LNCaP clone FGC (cell line): ENCODE data around the gene IGF2R.
"Not testable (repeated sequence)": the region's sequence is repeated elsewhere in the genome, so short reads cannot be mapped to it uniquely, and the experiment has no call there.

Source experiments
- DNase-seq: peaks from one replicate; pipeline ENCODE4 v3.0.0-alpha.2; 2011; ENCODE audit warnings: low read depth
- H3K4me3 ChIP-seq: 2 replicates; pipeline ENCODE4 v1.5.1; 2011; ENCODE audit warnings: mild to moderate bottlenecking, low read depth, low read length, control low read depth
- CTCF ChIP-seq: IDR thresholded peaks from 2 replicates; pipeline ENCODE4 v1.5.1; 2012; ENCODE audit warnings: mild to moderate bottlenecking; ENCODE audit not compliant: control insufficient read depth, insufficient read depth; ENCODE audit errors: extremely low read depth

The IGF2R gene

GRCh38 chr6:160132297-160132637 lies 163.4 kb downstream of the IGF2R start:
- no peak overlapping the region for H3K4me3 ChIP-seq
- no peak for TF ChIP-seq CTCF
- no peak for DNase-seq

DNA sequence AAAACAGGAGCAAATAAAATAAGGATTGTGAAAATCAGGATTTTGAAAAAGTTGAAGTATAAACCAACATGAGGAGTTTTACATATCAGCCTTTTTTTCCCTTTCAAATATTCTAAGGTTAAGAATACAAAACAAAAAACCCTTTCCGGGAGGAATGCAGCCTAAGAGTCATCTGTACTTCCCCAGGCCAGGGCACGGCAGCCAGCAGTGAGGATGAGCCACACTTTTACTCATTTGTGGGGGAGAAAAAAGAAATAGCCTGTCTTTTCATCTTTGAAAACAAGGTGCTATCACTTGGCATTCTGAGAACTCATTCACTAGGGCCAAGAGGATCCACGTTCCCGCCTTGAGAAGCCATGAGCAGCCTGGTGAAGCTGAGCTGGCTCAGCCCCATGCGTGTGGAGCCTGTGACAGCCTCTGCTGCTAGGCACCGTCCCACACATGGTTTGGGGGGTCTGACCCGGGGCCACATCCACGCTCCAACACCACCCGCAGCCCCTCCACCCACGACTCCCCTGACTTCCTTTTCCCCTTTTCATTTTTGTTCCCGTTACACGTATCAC lies 164.0 kb downstream of the IGF2R start:
- H3K4me3 ChIP-seq = no peak overlapping the region
- TF ChIP-seq CTCF = no peak
- DNase-seq = no peak

DNA sequence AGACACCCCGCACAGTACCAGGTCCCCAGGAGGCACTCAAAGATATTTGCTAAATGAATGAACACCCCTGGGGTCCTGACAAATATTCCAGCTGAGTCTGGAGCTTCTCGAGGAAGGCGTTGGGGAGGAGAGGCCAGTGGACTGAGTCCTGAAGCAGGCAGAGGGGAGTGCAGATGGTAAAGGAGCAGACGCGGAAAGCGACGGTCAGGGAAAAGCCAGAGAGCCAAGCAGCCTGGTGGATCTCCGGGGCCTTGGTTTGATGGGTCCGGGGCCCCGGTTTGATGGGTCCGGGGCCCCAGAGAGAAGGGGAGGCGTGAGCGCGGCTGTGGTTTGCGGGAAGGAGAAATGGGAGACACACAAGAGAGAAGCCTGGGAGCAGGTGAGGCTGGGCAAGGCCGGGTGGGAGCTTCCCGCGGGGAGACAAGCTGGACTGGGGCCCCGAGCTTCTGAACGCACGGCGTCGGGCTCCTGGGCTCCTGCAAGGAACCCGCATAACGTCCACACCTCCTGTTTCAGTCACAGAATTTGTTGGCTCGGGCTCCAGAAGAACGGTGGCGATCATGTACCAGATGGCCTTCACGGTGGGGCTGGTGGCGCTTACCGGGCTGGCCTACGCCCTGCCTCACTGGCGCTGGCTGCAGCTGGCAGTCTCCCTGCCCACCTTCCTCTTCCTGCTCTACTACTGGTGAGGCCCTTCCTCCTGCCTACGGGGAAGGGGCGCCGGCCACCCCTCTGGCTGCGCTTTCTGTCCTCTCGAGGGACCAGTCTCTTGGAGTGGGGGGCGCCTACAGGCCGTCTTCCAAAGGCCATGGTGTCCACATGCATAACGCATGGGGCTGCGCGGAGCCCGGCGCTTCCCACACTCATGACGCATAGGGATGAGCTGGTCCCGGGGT lies 164.8 kb downstream of the IGF2R start:
- no peak for TF ChIP-seq CTCF
- DNase-seq = no peak
- no peak overlapping the region for H3K4me3 ChIP-seq

DNA sequence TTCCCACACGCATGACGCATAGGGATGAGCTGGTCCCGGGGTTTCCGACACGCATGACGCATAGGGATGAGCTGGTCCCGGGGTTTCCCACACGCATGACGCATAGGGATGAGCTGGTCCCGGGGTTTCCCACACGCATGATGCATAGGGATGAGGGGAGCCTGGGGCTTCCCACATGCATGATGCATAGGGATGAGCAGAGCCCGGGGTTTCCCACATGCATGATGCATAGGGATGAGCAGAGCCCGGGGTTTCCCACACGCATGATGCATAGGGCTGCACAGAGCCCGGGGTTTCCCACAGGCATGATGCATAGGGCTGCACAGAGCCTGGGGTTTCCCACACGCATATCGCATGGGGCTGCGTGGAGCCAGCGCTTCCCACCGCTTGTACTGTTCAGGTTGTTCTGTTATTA lies 165.5 kb downstream of the IGF2R start:
- not testable (repeated sequence) for H3K4me3 ChIP-seq, DNase-seq

- DNase-seq = no peak
- no peak overlapping the region for H3K4me3 ChIP-seq
- TF ChIP-seq CTCF = no peak
Observed at GRCh38 chr6:160134779-160135547, 166.1 kb downstream of the IGF2R start.

- no peak for TF ChIP-seq CTCF
- no peak overlapping the region for H3K4me3 ChIP-seq
- no peak for DNase-seq
Observed at GRCh38 chr6:160135907-160136655, 167.2 kb downstream of the IGF2R start.
